Measurements from ENCODE around the gene GRM1. TPM values are rescaled to one million over a fixed set of nuclear protein-coding genes. Genes with fewer than 3 reads are reported as not detected.

Gene GRM1
- total and polyA plus RNA-seq, 8 donors, result not detected

DNA sequence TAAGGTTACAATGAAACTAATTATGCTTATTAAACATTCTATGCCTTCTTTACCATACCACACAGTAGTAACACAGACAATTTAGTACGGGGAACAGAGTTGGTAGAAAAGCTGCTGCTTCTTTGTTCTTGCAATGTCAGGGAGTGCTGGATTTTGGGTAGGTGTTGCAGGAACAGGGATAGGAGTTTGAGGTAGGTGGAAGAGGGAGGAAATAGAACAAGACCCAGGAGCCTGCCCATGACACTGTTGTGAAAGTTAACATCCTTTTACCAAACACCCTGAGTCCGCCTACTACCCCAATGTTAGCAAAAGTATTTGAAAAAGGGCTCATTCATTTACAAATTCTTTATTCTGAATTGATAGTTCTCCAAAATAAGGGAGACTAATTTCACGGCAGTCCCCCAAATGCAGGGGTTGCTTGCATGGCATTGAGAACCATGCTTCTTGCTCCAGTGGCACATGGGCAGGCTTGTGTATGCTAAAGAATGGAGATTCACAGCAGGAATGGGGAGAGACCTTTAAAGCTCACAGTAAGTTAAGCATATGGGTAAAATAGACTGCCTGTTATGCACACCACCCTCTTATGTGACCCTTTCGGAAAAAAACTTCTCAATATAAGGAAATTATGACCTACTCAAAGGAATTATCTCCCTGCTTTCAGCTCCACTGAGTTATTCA is 181.7 kb downstream of the GRM1 start:
- Histone ChIP-seq H3K4me1 (no peaks in the 10 kb centered on the region), H3K9me3 (no peaks in the 10 kb centered on the region), H3K36me3 (no peaks in the 10 kb centered on the region), H3K4me3 (no peak overlapping the region), H3K27ac (no peak overlapping the region), H3K27me3 (no peaks in the 10 kb centered on the region)
- 81 to 92% (median 90%) methylated on average over 4 of the region's 4 CpGs for WGBS, 5 donors
- TF ChIP-seq POLR2A (IDR thresholded peaks at IDR 0.05), result no peak
- no peak for TF ChIP-seq EP300 (IDR thresholded peaks at IDR 0.05)
- TF ChIP-seq, protein P1, sequence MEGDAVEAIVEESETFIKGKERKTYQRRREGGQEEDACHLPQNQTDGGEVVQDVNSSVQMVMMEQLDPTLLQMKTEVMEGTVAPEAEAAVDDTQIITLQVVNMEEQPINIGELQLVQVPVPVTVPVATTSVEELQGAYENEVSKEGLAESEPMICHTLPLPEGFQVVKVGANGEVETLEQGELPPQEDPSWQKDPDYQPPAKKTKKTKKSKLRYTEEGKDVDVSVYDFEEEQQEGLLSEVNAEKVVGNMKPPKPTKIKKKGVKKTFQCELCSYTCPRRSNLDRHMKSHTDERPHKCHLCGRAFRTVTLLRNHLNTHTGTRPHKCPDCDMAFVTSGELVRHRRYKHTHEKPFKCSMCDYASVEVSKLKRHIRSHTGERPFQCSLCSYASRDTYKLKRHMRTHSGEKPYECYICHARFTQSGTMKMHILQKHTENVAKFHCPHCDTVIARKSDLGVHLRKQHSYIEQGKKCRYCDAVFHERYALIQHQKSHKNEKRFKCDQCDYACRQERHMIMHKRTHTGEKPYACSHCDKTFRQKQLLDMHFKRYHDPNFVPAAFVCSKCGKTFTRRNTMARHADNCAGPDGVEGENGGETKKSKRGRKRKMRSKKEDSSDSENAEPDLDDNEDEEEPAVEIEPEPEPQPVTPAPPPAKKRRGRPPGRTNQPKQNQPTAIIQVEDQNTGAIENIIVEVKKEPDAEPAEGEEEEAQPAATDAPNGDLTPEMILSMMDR (IDR thresholded peaks at IDR 0.05), result no peak
- no peak for TF ChIP-seq POLR2AphosphoS5 (IDR thresholded peaks at IDR 0.05)
- intact Hi-C loops (cut with DNase I; ENCODE audit: low total_unique reads), result no loop called here
- DNase-seq, result no peak

DNA sequence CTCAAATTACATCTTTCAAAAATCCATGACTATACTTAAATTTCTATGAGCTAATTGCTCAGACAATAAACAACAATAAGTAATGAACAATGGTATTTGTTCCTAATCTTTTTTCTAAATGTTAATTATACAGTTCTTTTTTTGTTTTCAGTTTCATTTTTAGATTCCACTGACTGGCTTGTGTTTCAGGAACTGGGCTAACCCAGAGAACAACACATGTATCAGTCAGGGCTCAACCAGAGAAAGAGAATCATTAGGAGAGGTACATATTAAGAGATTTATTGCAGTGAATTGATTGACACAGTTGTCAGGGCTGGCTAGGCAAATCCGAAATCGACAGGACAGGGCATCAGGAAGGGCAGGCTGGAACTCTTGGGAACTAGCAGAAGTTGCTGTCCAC is 182.8 kb downstream of the GRM1 start:
- no peaks in the 10 kb centered on the region for H3K9me3 ChIP-seq
- 58 to 84% (median 80%) methylated on average over 2 of the region's 2 CpGs for WGBS, 5 donors
- H3K27ac ChIP-seq, result no peak overlapping the region
- no peak for DNase-seq
- no peak for TF ChIP-seq POLR2AphosphoS5 (IDR thresholded peaks at IDR 0.05)
- no peak for TF ChIP-seq POLR2A (IDR thresholded peaks at IDR 0.05)
- no peak for TF ChIP-seq EP300 (IDR thresholded peaks at IDR 0.05)
- TF ChIP-seq, protein P1 (IDR thresholded peaks at IDR 0.05), result no peak
- no peaks in the 10 kb centered on the region for H3K4me1 ChIP-seq
- intact Hi-C loops (cut with DNase I; ENCODE audit: low total_unique reads), result no loop called here
- no peaks in the 10 kb centered on the region for H3K36me3 ChIP-seq
- H3K27me3 ChIP-seq, result no peaks in the 10 kb centered on the region
- H3K4me3 ChIP-seq, result no peak overlapping the region

DNA sequence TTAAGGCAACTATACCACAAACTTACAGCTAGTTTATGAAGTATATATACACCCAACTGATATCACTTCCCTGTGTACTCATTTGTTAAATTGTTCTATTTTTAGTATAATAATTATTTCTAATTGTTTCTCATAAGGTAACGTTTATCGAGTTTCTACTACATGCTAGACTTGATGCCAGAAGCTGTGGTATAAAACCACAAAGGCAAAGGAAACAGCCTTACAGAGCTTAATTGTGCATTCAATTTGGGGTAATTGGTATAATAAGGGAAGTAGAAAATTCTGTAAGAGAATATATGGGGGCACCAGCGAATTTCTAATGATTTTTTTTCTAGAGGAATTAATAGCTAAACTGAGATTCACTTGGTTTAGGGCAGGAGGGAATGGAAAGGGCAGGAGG is 183.9 kb downstream of the GRM1 start:
- no peak for TF ChIP-seq POLR2A (IDR thresholded peaks at IDR 0.05)
- TF ChIP-seq, protein P1 (IDR thresholded peaks at IDR 0.05), result no peak
- no peak for TF ChIP-seq POLR2AphosphoS5 (IDR thresholded peaks at IDR 0.05)
- TF ChIP-seq EP300 (IDR thresholded peaks at IDR 0.05), result no peak
- no peaks in the 10 kb centered on the region for H3K36me3 ChIP-seq
- DNase-seq, result no peak
- 52 to 69% (median 58%) methylated on average over 3 of the region's 3 CpGs for WGBS, 5 donors
- intact Hi-C loops (cut with DNase I; ENCODE audit: low total_unique reads), result no loop called here
- H3K4me1 ChIP-seq, result no peaks in the 10 kb centered on the region
- no peaks in the 10 kb centered on the region for H3K9me3 ChIP-seq
- H3K27me3 ChIP-seq, result no peaks in the 10 kb centered on the region
- H3K4me3 ChIP-seq, result no peak overlapping the region
- H3K27ac ChIP-seq, result no peak overlapping the region

DNA sequence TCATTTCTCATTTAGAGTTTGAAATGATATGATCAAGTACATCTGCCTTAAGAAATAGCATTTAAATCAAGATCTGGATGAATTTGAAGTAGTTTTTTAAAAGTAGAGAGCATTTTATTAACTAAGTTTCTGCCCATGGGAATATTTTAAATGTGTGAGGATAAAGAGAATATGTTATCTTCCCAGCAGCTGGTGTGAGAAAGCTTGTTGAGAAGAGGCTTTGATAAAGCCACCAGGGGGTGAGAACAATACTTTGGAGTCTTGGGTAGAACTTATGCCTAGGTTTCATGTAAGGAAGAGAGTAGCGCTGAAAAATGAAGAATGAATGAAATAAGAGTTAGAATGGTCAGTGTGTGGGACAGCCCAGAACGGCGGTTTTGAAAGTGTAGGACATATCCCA is 190.2 kb downstream of the GRM1 start:
- Histone ChIP-seq H3K27ac (no peak overlapping the region), H3K27me3 (no peaks in the 10 kb centered on the region), H3K36me3 (no peaks in the 10 kb centered on the region), H3K9me3 (no peaks in the 10 kb centered on the region), H3K4me1 (no peaks in the 10 kb centered on the region), H3K4me3 (no peak overlapping the region)
- TF ChIP-seq EP300 (IDR thresholded peaks at IDR 0.05) (no peak), POLR2A (IDR thresholded peaks at IDR 0.05) (no peak), POLR2AphosphoS5 (IDR thresholded peaks at IDR 0.05) (no peak)
- TF ChIP-seq, protein P1 (IDR thresholded peaks at IDR 0.05), result no peak
- intact Hi-C loops (cut with DNase I; ENCODE audit: low total_unique reads), result no loop called here
- no peak for DNase-seq
- 74 to 89% (median 82%) methylated on average over 3 of the region's 3 CpGs for WGBS, 5 donors

All from stomach (tissue), 9 donors.